ENCODE results near the gene FOXJ1. TPM values are rescaled to one million over a fixed set of nuclear protein-coding genes. Genes with fewer than 3 reads are reported as not detected.

FOXJ1 gene
- total and polyA plus RNA-seq, 2 of the 8 experiments (the other 6 are each of a cell fraction or from before 2014, with no cell fraction given): 4.7 to 5.4 TPM

DNA sequence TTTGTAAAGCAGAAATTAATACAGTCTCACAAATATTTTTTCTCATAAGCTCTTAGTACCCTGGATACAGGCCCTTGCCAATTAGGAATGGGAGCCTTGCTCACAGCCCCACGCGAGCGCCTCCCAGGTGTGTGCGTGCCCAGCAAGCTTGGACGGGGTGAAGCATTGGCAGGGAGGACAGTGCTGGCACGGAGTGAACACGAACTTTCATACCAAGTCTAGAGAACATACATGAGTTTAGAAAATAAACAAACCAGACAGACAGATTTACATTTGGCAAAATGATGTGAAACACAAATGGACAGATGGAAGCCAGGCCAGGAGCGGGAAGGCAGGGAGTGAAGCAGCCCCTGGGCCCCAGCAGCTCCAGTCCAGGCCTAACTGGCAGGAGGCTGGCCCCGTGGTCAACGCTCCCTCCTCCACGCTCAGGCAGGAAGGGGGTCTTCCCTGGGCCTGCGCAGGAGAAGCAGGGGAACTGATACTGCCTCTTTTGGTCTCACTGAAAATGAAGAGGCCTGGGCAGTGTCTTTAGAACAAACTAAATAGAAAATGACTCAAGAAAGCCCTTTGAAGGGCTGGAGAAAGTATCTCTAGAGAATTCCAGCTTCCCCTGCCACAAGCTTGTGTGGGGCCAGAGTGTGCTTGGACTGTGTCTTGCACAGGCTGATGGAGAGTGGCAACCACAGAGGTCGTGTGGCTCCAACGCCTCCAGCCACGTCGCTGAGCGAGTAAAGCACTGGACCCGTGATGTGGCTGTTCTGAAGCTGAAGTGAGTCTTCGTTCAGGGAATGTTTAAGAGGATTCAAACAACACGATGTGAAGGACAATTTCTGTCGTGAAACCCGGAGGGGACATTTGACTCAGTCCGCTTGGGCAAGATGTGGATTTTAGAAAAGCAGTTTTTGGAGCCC lies 9.9 kb upstream of the FOXJ1 start (continued):
- TF ChIP-seq, protein P1, sequence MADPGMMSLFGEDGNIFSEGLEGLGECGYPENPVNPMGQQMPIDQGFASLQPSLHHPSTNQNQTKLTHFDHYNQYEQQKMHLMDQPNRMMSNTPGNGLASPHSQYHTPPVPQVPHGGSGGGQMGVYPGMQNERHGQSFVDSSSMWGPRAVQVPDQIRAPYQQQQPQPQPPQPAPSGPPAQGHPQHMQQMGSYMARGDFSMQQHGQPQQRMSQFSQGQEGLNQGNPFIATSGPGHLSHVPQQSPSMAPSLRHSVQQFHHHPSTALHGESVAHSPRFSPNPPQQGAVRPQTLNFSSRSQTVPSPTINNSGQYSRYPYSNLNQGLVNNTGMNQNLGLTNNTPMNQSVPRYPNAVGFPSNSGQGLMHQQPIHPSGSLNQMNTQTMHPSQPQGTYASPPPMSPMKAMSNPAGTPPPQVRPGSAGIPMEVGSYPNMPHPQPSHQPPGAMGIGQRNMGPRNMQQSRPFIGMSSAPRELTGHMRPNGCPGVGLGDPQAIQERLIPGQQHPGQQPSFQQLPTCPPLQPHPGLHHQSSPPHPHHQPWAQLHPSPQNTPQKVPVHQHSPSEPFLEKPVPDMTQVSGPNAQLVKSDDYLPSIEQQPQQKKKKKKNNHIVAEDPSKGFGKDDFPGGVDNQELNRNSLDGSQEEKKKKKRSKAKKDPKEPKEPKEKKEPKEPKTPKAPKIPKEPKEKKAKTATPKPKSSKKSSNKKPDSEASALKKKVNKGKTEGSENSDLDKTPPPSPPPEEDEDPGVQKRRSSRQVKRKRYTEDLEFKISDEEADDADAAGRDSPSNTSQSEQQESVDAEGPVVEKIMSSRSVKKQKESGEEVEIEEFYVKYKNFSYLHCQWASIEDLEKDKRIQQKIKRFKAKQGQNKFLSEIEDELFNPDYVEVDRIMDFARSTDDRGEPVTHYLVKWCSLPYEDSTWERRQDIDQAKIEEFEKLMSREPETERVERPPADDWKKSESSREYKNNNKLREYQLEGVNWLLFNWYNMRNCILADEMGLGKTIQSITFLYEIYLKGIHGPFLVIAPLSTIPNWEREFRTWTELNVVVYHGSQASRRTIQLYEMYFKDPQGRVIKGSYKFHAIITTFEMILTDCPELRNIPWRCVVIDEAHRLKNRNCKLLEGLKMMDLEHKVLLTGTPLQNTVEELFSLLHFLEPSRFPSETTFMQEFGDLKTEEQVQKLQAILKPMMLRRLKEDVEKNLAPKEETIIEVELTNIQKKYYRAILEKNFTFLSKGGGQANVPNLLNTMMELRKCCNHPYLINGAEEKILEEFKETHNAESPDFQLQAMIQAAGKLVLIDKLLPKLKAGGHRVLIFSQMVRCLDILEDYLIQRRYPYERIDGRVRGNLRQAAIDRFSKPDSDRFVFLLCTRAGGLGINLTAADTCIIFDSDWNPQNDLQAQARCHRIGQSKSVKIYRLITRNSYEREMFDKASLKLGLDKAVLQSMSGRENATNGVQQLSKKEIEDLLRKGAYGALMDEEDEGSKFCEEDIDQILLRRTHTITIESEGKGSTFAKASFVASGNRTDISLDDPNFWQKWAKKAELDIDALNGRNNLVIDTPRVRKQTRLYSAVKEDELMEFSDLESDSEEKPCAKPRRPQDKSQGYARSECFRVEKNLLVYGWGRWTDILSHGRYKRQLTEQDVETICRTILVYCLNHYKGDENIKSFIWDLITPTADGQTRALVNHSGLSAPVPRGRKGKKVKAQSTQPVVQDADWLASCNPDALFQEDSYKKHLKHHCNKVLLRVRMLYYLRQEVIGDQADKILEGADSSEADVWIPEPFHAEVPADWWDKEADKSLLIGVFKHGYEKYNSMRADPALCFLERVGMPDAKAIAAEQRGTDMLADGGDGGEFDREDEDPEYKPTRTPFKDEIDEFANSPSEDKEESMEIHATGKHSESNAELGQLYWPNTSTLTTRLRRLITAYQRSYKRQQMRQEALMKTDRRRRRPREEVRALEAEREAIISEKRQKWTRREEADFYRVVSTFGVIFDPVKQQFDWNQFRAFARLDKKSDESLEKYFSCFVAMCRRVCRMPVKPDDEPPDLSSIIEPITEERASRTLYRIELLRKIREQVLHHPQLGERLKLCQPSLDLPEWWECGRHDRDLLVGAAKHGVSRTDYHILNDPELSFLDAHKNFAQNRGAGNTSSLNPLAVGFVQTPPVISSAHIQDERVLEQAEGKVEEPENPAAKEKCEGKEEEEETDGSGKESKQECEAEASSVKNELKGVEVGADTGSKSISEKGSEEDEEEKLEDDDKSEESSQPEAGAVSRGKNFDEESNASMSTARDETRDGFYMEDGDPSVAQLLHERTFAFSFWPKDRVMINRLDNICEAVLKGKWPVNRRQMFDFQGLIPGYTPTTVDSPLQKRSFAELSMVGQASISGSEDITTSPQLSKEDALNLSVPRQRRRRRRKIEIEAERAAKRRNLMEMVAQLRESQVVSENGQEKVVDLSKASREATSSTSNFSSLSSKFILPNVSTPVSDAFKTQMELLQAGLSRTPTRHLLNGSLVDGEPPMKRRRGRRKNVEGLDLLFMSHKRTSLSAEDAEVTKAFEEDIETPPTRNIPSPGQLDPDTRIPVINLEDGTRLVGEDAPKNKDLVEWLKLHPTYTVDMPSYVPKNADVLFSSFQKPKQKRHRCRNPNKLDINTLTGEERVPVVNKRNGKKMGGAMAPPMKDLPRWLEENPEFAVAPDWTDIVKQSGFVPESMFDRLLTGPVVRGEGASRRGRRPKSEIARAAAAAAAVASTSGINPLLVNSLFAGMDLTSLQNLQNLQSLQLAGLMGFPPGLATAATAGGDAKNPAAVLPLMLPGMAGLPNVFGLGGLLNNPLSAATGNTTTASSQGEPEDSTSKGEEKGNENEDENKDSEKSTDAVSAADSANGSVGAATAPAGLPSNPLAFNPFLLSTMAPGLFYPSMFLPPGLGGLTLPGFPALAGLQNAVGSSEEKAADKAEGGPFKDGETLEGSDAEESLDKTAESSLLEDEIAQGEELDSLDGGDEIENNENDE (IDR thresholded peaks at IDR 0.05; ENCODE audit: insufficient replicate concordance, low read length): no peak
- TF ChIP-seq POLR2AphosphoS5 (IDR thresholded peaks at IDR 0.05; ENCODE audit: low read depth, low read length) (no peak), EGR1 (IDR thresholded peaks at IDR 0.05; ENCODE audit: borderline replicate concordance, low read depth, low read length) (no peak), TCF12 (IDR thresholded peaks at IDR 0.05; ENCODE audit: low read depth, low read length) (no peak), EP300 (IDR thresholded peaks at IDR 0.05; ENCODE audit: borderline replicate concordance in 1 of 2, low read depth in 2 of 2, low read length in 2 of 2) (no peak), SP1 (IDR thresholded peaks at IDR 0.05; ENCODE audit: low read depth, low read length) (no peak), TAF7 (optimal IDR thresholded peaks at IDR 0.05; ENCODE audit: borderline replicate concordance, low read depth, low read length) (no peak), TBP (IDR thresholded peaks at IDR 0.05; ENCODE audit: low read depth, low read length) (no peak)

Data from H1 (cell line).